Measurements from ENCODE around the gene CPSF4. TPM values are rescaled to one million over a fixed set of nuclear protein-coding genes. Genes with fewer than 3 reads are reported as not detected.
"Not testable (repeated sequence)": the region's sequence is repeated elsewhere in the genome, so short reads cannot be mapped to it uniquely, and the experiment has no call there.

Gene CPSF4
- total RNA-seq, 1 experiment from 2014 or later = 34.9 TPM

DNA sequence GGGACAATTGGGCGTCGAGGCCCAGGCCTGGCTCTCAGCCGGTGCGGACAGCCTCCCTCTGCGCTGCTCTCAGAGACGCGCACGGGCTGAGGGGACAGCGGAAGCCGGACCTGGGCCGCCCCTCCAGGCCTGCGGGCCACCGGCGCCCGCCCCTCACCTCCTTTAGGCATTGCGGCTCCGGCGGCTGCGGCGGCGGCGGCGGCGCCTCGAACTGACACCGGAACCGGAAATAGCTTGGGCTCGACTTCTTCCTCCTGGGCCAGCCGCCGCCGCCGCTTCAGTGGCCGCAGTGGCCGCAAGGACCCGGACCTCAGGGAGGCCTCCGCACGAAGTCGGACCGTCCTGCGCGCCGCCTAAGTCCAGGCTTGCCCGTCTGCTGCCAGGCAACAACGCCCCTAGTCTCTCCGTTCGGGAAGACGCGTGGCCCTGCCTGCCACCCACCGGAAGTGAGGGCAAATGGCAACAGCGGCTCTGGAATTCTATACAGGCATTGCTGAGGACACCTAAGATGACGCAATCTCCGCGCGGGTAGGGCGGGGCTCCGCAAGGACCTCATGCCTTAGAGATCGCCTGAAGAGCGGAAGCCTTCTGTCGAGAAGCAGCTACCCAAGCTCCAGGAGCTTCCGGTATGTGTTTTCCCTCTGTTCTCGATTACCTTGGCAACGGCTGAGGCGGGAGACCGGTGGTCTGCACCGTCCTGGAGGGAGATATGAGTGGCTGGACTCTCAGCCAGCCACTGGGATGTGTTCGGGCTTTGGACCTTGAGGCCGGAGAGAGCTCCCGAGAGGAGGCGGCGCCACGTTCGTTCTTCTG is 30.2 kb upstream of the CPSF4 start, which contains the start of the genes BUD31 and PDAP1:
Gene BUD31 (plus strand): TSS at position 591 of the 813 bp plus-strand sequence. CDS start 2,124 bp downstream, outside the sequence.
Gene PDAP1 (minus strand): TSS at position 219 of the 813 bp plus-strand sequence. CDS start 49 bp downstream, at position 170.
- peak; percentile 93 for DNase-seq (ENCODE audit: low read depth)

DNA sequence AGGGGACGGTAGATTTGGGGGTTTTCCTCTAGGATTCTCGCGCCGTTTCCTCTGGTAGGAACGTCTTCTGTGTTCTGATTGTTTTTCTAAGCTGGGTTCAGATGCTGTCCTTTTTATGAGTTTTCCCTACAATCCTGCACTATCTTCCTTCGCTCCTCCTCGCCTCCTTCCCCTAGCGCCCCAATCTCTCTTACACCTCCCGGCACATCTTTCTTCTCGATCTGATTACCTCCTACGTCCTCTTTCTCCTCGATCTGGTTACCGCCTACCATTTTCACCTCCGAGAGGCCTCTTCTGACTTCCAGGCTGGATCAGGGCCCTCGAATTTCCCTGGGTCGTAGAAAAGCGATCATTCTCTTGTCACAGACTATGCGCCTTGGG is 29.6 kb upstream of the CPSF4 start:
- no peak for DNase-seq (ENCODE audit: low read depth)

DNA sequence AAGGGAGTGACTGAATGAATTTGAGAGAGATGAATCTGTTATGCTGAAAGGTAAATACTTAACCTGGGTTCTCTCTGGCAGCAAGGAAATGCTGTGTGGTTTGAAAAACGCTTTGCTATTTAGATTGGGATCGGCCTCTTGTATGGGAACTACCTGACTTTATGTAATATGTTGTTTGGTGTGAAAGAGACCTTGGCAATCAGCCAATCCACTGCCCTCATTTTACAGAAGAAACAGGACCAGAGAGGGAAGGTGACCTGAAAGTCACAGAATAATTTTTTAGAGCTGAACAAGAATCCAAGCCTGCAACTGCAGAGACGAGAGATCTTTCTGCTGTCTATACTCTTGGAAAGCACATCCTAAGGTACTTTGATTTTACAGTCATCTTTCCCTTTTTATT is 28.9 kb upstream of the CPSF4 start:
- DNase-seq (ENCODE audit: low read depth) = no peak

DNA sequence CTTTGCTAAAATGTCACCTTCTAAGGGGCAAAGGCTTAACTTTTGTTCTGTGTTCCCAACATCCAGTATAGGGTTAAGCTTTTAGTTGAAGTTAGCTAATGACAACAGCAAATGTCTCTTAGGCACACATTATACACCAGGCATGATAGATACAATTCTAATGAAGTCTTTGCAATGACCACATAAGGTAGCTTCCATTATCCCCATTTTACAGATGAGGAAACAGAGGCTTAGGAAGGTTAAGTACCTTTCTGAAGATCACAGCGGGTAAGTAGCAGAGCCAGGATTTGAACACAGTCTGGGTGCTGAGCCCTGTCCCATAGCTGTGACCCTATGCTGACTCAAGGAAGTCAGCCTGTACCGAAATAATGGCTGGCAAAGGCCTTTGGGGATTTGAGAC is 28.1 kb upstream of the CPSF4 start:
- no peak for DNase-seq (ENCODE audit: low read depth)

DNA sequence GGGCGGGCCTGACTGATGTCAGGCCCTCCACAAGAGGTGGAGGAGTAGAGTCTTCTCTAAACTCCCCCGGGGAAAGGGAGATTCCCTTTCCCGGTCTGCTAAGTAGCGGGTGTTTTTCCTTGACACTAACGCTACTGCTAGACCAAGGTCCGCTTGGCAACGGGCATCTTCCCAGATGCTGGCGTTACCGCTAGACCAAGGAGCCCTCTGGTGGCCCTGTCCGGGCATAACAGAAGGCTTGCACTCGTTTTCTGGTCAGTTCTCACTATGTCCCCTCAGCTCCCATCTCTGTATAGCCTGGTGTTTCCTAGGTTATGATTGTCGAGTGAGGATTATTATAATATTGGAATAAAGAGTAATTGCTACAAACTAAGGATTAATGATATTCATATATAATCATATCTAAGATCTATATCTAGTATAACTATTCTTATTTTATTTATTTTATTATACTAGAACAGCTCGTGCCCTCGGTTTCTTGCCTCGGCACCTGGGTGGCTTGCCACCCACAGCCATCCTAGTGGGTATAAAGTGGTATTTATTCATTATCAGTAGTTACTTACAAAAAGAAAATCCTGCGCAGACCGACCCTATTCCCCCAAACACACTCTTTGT is 23.1 kb upstream of the CPSF4 start:
- peak; percentile 60 for DNase-seq (ENCODE audit: low read depth)

GRCh38 chr7:99418260-99418659 is 20.5 kb upstream of the CPSF4 start:
- no peak for DNase-seq (ENCODE audit: low read depth)

- DNase-seq (ENCODE audit: low read depth) = no peak
Observed at GRCh38 chr7:99419323-99420021, 19.3 kb upstream of the CPSF4 start.

- DNase-seq (ENCODE audit: low read depth) = no peak
Observed at GRCh38 chr7:99420213-99420612, 18.5 kb upstream of the CPSF4 start.

GRCh38 chr7:99420986-99421385 is 17.8 kb upstream of the CPSF4 start:
- DNase-seq (ENCODE audit: low read depth) = no peak

DNA sequence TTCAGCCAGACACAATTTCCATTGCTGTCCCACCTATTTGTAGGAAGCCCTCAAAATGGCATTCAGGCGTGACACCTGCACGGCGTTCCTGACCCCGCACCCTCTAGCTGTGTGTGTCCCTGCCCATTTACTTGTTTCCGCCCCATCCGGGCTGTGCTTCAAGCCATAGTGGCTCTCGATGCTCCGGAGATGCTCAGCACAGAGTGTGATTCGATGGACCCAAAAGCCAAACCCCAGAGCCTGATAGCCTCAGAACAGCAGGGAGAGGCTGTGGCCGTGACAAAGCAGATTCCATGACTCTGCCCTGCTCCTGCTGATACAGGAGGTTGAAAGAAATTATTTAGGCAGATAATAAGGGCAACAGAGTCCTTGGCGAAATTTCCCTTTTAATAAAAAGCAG is 16.6 kb upstream of the CPSF4 start:
- DNase-seq (ENCODE audit: low read depth) = no peak

- DNase-seq (ENCODE audit: low read depth) = no peak
Observed at GRCh38 chr7:99422625-99423024, 16.1 kb upstream of the CPSF4 start.

DNA sequence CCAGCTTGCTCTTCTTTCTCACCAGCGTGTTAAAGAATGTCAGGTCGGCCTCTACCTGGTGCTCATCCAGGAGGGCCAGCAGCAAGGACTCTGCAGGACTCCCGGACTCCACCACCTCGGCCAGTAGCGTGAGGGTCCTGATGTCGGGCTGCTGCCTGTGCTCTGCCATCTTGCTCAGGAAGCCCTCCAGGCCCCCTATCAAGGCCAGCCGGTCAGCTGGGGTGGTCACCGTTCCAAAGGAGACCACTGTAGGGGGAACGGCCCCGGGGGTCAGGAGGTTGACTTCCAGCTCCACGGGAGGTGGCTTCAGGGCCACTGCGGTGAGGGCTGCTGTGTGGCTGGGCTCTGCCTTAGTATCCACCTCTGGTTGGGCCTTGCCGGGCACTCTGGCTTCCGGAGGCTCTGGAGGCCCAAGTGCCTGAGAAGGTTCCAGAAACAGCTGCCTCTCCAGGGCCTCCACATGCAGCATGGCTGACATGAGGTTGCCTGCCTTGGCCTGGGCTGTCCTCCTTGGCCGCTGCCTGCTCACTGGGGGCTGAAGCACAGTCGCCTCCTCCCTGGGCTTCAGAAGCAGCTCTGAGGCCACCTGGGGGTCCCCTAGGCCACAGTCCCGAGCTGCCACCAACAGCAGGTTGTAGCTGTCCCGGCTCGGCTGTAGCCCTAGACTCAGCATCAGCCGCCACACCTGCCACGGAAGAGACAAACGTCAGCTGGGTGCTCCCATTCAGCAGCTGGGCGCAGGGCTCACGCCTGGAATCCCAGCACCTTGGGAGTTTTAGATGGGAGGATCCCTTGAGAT is 13.6 kb upstream of the CPSF4 start:
- no peak for DNase-seq (ENCODE audit: low read depth)

DNA sequence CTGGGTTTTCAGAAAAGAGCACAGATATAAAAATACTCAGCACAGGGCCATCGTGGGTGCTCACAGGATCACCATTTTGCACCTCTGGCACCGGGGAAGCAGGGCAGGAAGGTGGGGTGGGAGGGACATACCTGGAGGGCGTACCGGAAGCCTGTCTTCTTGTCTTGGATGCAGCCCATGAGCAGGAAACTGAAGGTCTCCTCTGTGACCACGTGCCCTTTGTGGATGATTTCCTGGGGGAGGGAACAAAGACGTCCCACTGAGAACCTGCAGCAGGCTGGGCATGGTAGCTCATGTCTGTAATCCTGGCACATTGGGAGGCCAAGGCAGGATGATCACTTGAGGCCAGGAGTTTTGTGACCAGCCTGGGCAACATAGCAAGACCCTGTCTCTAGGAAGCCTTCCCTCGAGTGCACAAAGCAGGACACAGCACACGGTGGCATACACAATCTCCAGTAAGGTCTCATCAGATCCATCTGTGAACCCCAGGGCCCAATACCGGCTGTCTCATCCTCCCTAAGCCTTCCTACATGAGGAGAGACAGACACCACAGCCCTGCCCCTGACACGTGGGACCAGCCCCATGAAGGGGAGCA is 9.7 kb upstream of the CPSF4 start:
- DNase-seq (ENCODE audit: low read depth) = no peak

DNA sequence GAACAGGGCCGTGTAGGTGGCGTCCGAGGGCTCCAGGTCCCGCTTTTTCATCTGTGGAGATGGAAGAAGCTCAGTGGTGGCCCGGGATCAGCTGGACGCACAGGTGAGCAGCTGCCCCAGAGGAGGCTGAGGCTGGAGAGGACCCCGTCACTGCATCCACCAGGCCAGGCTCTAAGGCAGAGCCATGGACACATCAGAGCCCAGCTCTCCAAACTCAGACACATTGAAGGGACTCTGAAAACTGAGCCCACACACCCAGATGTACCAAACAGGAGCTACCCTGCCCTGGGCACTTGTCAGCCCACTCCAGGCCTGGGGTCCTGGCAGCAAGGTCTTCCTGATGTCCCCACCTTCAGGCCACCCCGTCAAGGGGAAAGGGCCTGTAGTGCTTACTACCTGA is 9.0 kb upstream of the CPSF4 start:
- DNase-seq (ENCODE audit: low read depth) = no peak

GRCh38 chr7:99431756-99432540 is 6.8 kb upstream of the CPSF4 start:
- not testable (repeated sequence) for DNase-seq (ENCODE audit: low read depth)

DNA sequence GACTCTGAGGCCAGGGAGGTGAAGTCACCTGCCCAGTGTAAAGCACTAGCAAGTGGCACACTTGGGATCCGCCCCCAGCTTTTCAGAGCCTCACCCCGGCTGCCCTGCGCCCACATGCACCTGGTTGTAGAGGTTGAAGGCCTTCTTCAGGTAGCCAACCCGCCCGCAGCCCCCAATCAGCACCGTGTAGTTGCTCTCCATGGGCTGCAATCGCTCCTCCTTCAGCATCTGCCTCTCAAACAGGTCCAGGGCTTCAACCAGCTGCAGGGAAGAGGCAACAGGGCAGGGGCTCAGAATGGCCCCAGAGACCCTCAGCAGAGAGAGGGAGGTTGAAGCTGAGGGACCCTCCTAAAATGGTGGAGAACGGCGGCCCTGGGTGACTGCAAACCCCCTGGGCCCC is 5.6 kb upstream of the CPSF4 start:
- DNase-seq (ENCODE audit: low read depth) = no peak

DNA sequence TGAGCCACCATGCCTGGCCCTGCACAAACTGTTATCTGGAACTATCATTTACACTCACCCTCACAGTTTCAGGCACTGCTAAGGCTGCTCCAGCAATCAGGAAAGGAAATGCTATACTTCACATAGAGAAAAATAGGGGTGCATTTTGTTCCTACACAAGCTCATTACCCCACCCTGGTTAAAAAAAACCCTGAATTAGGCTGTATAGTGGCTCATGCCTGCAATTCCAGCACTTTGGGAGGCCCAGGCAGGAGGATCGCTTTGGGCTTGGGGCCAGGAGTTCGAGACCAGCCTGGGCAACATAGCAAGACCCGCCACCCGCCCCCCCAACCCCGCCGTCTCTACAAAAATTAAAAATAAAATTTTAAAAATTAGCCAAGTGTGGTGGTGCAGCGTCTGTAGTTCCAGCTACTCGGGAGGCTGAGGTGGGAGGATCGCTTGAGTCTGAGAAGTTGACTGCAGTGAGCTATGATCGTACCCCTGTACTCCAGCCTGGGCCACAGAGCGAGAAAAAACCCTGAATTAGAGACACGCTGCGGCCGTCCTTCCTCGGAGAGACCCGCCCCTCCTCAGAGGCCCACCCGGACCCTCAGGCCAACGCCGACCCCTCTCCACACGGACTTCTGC is 684 bp upstream of the CPSF4 start:
- DNase-seq (ENCODE audit: low read depth) = no peak

GRCh38 chr7:99440195-99440594 is 1.5 kb downstream of the CPSF4 start:
- DNase-seq (ENCODE audit: low read depth) = no peak

GRCh38 chr7:99446096-99446495 is 7.4 kb downstream of the CPSF4 start:
- DNase-seq (ENCODE audit: low read depth) = no peak

DNA sequence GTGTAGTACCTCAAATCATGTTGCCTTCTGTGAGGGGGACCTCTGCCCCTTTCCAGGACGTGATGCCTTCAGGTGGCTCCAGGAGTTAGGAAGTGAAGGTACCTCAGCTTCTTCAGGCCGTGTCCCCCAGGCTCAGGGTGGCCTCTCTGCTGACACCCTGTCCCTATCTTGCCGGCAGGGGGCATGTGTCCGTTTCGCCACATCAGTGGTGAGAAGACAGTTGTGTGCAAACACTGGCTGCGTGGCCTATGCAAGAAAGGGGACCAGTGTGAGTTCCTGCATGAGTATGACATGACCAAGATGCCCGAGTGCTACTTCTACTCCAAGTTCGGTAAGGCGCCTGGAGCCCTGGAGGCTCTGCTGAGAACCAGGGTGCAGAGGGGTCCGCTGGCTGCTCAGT is 9.2 kb downstream of the CPSF4 start:
- DNase-seq (ENCODE audit: low read depth) = no peak
